ENCODE data around the gene GPC5. TPM values are rescaled to one million over a fixed set of nuclear protein-coding genes. Genes with fewer than 3 reads are reported as not detected.

Gene GPC5
- total RNA-seq, 1 experiment from 2014 or later, result 0.26 TPM

DNA sequence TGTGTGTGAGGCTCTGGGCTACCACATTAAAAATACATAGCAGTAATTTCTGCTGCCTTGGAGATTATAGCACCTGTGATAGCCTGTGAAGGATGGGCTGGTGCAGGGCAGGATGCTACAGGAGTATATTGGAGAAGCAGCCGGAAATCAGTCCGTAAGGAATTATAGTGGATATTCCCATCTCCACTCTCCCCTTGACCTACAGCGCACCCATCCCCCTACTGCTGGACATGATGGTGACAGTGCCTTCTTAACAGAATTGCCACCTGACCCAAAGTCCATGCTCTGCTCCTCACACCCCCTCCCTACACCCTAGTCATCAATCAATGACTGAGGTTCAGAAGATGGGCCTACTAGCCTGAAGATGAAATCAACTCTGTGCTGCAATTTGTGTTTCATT is 376.0 kb downstream of the GPC5 start:
- ChIA-PET POLR2A (no interaction called here), CTCF (no interaction called here)
- no peaks in the 10 kb centered on the region for H3K9me3 ChIP-seq (ENCODE audit: control insufficient read depth, insufficient read depth, low read depth, low read length)
- ATAC-seq (no peak), DNase-seq (ENCODE audit: low read depth, low spot score) (no peak)
- TF ChIP-seq SIN3A (IDR thresholded peaks at IDR 0.05; ENCODE audit: borderline replicate concordance, insufficient read depth, low read depth, low read length), result no peak
- TF ChIP-seq, protein P1, sequence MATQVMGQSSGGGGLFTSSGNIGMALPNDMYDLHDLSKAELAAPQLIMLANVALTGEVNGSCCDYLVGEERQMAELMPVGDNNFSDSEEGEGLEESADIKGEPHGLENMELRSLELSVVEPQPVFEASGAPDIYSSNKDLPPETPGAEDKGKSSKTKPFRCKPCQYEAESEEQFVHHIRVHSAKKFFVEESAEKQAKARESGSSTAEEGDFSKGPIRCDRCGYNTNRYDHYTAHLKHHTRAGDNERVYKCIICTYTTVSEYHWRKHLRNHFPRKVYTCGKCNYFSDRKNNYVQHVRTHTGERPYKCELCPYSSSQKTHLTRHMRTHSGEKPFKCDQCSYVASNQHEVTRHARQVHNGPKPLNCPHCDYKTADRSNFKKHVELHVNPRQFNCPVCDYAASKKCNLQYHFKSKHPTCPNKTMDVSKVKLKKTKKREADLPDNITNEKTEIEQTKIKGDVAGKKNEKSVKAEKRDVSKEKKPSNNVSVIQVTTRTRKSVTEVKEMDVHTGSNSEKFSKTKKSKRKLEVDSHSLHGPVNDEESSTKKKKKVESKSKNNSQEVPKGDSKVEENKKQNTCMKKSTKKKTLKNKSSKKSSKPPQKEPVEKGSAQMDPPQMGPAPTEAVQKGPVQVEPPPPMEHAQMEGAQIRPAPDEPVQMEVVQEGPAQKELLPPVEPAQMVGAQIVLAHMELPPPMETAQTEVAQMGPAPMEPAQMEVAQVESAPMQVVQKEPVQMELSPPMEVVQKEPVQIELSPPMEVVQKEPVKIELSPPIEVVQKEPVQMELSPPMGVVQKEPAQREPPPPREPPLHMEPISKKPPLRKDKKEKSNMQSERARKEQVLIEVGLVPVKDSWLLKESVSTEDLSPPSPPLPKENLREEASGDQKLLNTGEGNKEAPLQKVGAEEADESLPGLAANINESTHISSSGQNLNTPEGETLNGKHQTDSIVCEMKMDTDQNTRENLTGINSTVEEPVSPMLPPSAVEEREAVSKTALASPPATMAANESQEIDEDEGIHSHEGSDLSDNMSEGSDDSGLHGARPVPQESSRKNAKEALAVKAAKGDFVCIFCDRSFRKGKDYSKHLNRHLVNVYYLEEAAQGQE (IDR thresholded peaks at IDR 0.05; ENCODE audit: insufficient read depth in 1 of 2, low read depth in 2 of 2, low read length in 1 of 2), result no peak
- no peak for TF ChIP-seq TCF7L2 (IDR thresholded peaks at IDR 0.05; ENCODE audit: low read depth, low read length)
- TF ChIP-seq POLR2AphosphoS5 (IDR thresholded peaks at IDR 0.05; ENCODE audit: low read depth, low read length), result no peak
- TF ChIP-seq, protein P2, sequence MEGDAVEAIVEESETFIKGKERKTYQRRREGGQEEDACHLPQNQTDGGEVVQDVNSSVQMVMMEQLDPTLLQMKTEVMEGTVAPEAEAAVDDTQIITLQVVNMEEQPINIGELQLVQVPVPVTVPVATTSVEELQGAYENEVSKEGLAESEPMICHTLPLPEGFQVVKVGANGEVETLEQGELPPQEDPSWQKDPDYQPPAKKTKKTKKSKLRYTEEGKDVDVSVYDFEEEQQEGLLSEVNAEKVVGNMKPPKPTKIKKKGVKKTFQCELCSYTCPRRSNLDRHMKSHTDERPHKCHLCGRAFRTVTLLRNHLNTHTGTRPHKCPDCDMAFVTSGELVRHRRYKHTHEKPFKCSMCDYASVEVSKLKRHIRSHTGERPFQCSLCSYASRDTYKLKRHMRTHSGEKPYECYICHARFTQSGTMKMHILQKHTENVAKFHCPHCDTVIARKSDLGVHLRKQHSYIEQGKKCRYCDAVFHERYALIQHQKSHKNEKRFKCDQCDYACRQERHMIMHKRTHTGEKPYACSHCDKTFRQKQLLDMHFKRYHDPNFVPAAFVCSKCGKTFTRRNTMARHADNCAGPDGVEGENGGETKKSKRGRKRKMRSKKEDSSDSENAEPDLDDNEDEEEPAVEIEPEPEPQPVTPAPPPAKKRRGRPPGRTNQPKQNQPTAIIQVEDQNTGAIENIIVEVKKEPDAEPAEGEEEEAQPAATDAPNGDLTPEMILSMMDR (IDR thresholded peaks at IDR 0.05), result no peak
- no peaks in the 10 kb centered on the region for H3K27me3 ChIP-seq (ENCODE audit: control insufficient read depth, insufficient read depth, low read length)
- no peak overlapping the region for H3K4me3 ChIP-seq (ENCODE audit: low read depth in 2 of 2, low read length in 2 of 2)
- no peaks in the 10 kb centered on the region for H3K4me1 ChIP-seq (ENCODE audit: control insufficient read depth, insufficient read depth, low read length)
- in situ Hi-C loops (cut with HindIII; ENCODE audit: low pct_unique_long_range_greater_than_20kb, low sequenced_read_pairs), result no loop called here
- intact Hi-C loops (cut with micrococcal nuclease; ENCODE audit: unreplicated experiment), result no loop called here
- no peak overlapping the region for H3K27ac ChIP-seq (ENCODE audit: low read length)
- BruUV-seq (replicated peaks), result no TSS peak
- H3K36me3 ChIP-seq (ENCODE audit: control insufficient read depth, insufficient read depth, low read length), result no peaks in the 10 kb centered on the region

DNA sequence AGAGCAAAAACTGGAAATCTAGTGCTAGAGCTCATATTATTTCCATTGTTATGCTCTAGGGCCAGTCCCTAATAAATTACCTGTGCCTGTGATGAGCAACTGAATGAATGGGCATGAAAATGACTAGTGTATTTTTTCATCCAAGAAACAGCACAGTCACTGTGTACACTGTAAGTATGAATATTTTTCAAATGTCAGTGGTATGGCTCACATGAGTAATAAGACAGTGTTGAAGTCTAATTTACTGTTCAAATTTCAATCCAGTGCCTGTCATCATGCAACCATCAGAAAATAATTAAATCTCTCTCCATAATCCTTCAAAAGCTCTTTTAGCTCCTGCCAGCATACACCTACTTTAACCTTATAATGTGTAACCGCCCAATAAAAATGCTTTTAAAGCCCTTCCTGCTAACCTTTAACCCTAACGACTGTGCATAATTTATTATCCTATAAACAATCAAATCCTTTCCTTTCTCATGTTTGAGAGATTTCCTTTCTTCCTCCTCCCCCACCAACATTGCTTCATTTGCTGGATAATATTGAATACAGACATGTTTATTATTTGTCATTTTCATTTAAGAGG is 378.3 kb downstream of the GPC5 start:
- no peaks in the 10 kb centered on the region for H3K36me3 ChIP-seq (ENCODE audit: control insufficient read depth, insufficient read depth, low read length)
- H3K9me3 ChIP-seq (ENCODE audit: control insufficient read depth, insufficient read depth, low read depth, low read length), result no peaks in the 10 kb centered on the region
- ATAC-seq, result no peak
- H3K27me3 ChIP-seq (ENCODE audit: control insufficient read depth, insufficient read depth, low read length), result no peaks in the 10 kb centered on the region
- in situ Hi-C loops (cut with HindIII; ENCODE audit: low pct_unique_long_range_greater_than_20kb, low sequenced_read_pairs), result no loop called here
- H3K4me1 ChIP-seq (ENCODE audit: control insufficient read depth, insufficient read depth, low read length), result no peaks in the 10 kb centered on the region
- intact Hi-C loops (cut with micrococcal nuclease; ENCODE audit: unreplicated experiment), result no loop called here
- no peak overlapping the region for H3K4me3 ChIP-seq (ENCODE audit: low read depth in 2 of 2, low read length in 2 of 2)
- H3K27ac ChIP-seq (ENCODE audit: low read length), result no peak overlapping the region
- TF ChIP-seq, protein P1 (IDR thresholded peaks at IDR 0.05; ENCODE audit: insufficient read depth in 1 of 2, low read depth in 2 of 2, low read length in 1 of 2), result no peak
- TF ChIP-seq POLR2AphosphoS5 (IDR thresholded peaks at IDR 0.05; ENCODE audit: low read depth, low read length), result no peak
- TF ChIP-seq, protein P2 (IDR thresholded peaks at IDR 0.05), result no peak
- no peak for TF ChIP-seq SIN3A (IDR thresholded peaks at IDR 0.05; ENCODE audit: borderline replicate concordance, insufficient read depth, low read depth, low read length)
- TF ChIP-seq TCF7L2 (IDR thresholded peaks at IDR 0.05; ENCODE audit: low read depth, low read length), result no peak
- no TSS peak for BruUV-seq (replicated peaks)
- ChIA-PET CTCF (no interaction called here), POLR2A (no interaction called here)
- DNase-seq (ENCODE audit: low read depth, low spot score), result no peak
